ENCODE data around the gene ADAMTS6. TPM values are rescaled to one million over a fixed set of nuclear protein-coding genes. Genes with fewer than 3 reads are reported as not detected.

Gene ADAMTS6
- total RNA-seq, 1 experiment from 2014 or later, result 0.23 TPM

DNA sequence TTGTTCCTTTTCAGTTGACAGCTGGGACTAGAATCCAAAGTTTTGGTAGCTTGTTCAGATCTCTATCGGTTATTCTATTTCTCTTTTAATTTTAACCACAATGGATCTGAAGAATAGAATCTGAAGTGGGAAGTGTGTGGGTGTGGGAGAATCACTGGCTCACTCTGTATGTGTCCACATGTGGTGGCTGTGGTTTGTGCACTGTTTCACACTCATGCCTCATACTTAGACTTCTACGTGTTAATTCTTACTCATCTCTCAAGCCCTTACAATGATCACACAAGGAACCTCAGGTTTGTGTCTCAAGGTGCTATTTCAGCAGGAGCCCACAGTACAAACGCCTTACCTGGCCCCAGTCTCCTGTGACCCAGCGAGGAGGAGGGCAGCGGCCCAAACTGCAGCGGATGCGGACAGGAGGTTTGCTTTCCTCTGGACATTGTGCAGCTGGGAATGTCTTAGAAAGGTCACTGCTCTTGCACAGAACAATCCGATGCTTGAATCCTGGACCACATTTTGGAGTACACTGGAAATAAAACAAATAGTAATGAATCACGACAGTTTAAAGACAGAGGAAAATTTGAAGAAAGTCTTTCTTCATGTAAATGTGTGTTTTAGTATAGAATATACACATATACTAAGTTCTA, 309.1 kb downstream of the ADAMTS6 start:
- H3K4me3 ChIP-seq (ENCODE audit: low read depth, low read length), result no peak overlapping the region
- BruUV-seq (replicated peaks), result no TSS peak

DNA sequence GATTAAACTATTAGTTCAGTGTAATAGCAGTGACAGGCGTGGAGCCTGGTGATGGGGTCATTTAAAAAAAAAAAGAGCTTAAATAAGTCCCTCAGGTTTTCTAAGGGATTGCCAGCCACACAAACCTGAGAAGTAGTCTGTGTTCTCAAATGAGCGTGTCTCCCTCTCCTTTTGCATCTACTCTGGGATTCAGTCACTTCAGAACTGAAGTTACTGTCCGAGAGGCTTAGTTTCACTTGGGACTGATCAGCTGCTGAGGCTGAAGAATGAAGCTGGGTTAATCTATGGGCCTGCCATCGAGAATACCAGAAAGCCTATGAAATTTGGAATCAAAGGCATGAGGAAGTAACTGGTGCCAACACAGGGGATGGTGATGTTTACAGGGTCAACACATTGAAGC, 310.1 kb downstream of the ADAMTS6 start:
- no peaks in the 10 kb centered on the region for H3K36me3 Mint-ChIP-seq (ENCODE audit: insufficient read depth, unreplicated experiment)
- ChIA-PET POLR2A (no interaction called here), CTCF (no interaction called here)
- no peaks in the 10 kb centered on the region for H3K36me3 ChIP-seq (ENCODE audit: control insufficient read depth, insufficient read depth, low read length)
- H3K27ac Mint-ChIP-seq (ENCODE audit: unreplicated experiment), result no peak overlapping the region
- no peaks in the 10 kb centered on the region for H3K4me1 ChIP-seq
- TF ChIP-seq, protein P1, sequence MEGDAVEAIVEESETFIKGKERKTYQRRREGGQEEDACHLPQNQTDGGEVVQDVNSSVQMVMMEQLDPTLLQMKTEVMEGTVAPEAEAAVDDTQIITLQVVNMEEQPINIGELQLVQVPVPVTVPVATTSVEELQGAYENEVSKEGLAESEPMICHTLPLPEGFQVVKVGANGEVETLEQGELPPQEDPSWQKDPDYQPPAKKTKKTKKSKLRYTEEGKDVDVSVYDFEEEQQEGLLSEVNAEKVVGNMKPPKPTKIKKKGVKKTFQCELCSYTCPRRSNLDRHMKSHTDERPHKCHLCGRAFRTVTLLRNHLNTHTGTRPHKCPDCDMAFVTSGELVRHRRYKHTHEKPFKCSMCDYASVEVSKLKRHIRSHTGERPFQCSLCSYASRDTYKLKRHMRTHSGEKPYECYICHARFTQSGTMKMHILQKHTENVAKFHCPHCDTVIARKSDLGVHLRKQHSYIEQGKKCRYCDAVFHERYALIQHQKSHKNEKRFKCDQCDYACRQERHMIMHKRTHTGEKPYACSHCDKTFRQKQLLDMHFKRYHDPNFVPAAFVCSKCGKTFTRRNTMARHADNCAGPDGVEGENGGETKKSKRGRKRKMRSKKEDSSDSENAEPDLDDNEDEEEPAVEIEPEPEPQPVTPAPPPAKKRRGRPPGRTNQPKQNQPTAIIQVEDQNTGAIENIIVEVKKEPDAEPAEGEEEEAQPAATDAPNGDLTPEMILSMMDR (IDR thresholded peaks at IDR 0.05; ENCODE audit: insufficient read depth in 1 of 2, low read depth in 1 of 2, low read length in 1 of 2, severe bottlenecking in 1 of 2, unreplicated experiment in 1 of 2), result no peak
- intact Hi-C loops (cut with micrococcal nuclease; ENCODE audit: unreplicated experiment), result no loop called here
- H3K27me3 ChIP-seq (replicated peaks; ENCODE audit: control insufficient read depth, insufficient read depth, low read length), result no peaks in the 10 kb centered on the region
- H3K9me3 Mint-ChIP-seq (ENCODE audit: unreplicated experiment), result no peaks in the 10 kb centered on the region
- BruUV-seq (replicated peaks), result no TSS peak
- no peaks in the 10 kb centered on the region for H3K9me3 ChIP-seq
- H3K4me3 Mint-ChIP-seq (ENCODE audit: unreplicated experiment), result no peak overlapping the region
- no peaks in the 10 kb centered on the region for H3K27me3 Mint-ChIP-seq (ENCODE audit: insufficient read depth, unreplicated experiment)
- H3K4me3 ChIP-seq (ENCODE audit: low read depth, low read length), result no peak overlapping the region
- no peaks in the 10 kb centered on the region for H3K4me1 Mint-ChIP-seq (ENCODE audit: low read depth, unreplicated experiment)
- DNase-seq, result no peak

More for the DNA sequence above, 309.1 kb downstream of the ADAMTS6 start:
- no peak overlapping the region for H3K27ac Mint-ChIP-seq (ENCODE audit: unreplicated experiment)
- H3K4me1 ChIP-seq, result no peaks in the 10 kb centered on the region
- TF ChIP-seq, protein P1 (IDR thresholded peaks at IDR 0.05; ENCODE audit: insufficient read depth in 1 of 2, low read depth in 1 of 2, low read length in 1 of 2, severe bottlenecking in 1 of 2, unreplicated experiment in 1 of 2), result no peak
- no peaks in the 10 kb centered on the region for H3K36me3 Mint-ChIP-seq (ENCODE audit: insufficient read depth, unreplicated experiment)
- no peaks in the 10 kb centered on the region for H3K9me3 Mint-ChIP-seq (ENCODE audit: unreplicated experiment)
- H3K36me3 ChIP-seq (ENCODE audit: control insufficient read depth, insufficient read depth, low read length), result no peaks in the 10 kb centered on the region
- intact Hi-C loops (cut with micrococcal nuclease; ENCODE audit: unreplicated experiment), result no loop called here
- no peaks in the 10 kb centered on the region for H3K4me1 Mint-ChIP-seq (ENCODE audit: low read depth, unreplicated experiment)
- no peaks in the 10 kb centered on the region for H3K27me3 ChIP-seq (replicated peaks; ENCODE audit: control insufficient read depth, insufficient read depth, low read length)
- H3K4me3 Mint-ChIP-seq (ENCODE audit: unreplicated experiment), result no peak overlapping the region
- ChIA-PET POLR2A (no interaction called here), CTCF (interaction anchor here (0.6 to 0.7 kb wide), 2 partner anchors 135 to 553 kb away, joined by 3 read pairs; no protein-coding TSS in a partner anchor)
- DNase-seq, result no peak
- H3K27me3 Mint-ChIP-seq (ENCODE audit: insufficient read depth, unreplicated experiment), result no peaks in the 10 kb centered on the region
- H3K9me3 ChIP-seq, result no peaks in the 10 kb centered on the region

DNA sequence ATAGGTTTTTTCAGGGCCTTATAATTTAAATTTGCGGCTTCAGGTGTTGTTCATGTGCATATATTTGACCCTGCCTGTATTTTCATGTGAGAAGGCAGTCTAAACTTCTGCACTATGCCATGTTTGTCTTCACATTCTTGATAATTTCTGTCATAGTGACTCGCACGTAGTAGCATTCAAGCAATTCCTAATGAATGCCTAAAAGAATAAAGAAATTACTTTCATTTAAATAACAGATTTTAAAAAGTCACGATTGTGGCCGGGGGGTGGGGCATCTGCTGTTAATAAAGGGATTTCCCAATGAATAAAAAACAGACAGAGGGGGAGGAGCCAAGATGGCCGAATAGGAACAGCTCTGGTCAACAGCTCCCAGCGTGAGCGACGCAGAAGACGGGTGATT, 318.0 kb downstream of the ADAMTS6 start:
- ChIA-PET POLR2A (no interaction called here), CTCF (no interaction called here)

More for the DNA sequence above, 318.0 kb downstream of the ADAMTS6 start:
- Histone ChIP-seq H3K4me1 (no peaks in the 10 kb centered on the region), H3K36me3 (ENCODE audit: control insufficient read depth, insufficient read depth, low read length) (no peaks in the 10 kb centered on the region), H3K4me3 (ENCODE audit: low read depth, low read length) (no peak overlapping the region), H3K27me3 (replicated peaks; ENCODE audit: control insufficient read depth, insufficient read depth, low read length) (no peaks in the 10 kb centered on the region), H3K9me3 (no peaks in the 10 kb centered on the region)
- Mint-ChIP-seq H3K36me3 (ENCODE audit: insufficient read depth, unreplicated experiment) (no peaks in the 10 kb centered on the region), H3K27me3 (ENCODE audit: insufficient read depth, unreplicated experiment) (peaks cover 2% of the 10 kb centered on the region), H3K9me3 (ENCODE audit: unreplicated experiment) (no peaks in the 10 kb centered on the region), H3K4me3 (ENCODE audit: unreplicated experiment) (no peak overlapping the region), H3K27ac (ENCODE audit: unreplicated experiment) (no peak overlapping the region), H3K4me1 (ENCODE audit: low read depth, unreplicated experiment) (peaks cover 10% of the 10 kb centered on the region)
- TF ChIP-seq, protein P1 (IDR thresholded peaks at IDR 0.05; ENCODE audit: insufficient read depth in 1 of 2, low read depth in 1 of 2, low read length in 1 of 2, severe bottlenecking in 1 of 2, unreplicated experiment in 1 of 2), result no peak
- DNase-seq, result no peak
- no TSS peak for BruUV-seq (replicated peaks)
- intact Hi-C loops (cut with micrococcal nuclease; ENCODE audit: unreplicated experiment), result no loop called here
